DOHH2 (cell line): ENCODE results near the gene SCGB3A1.

Experiments used
- H3F3A ChIP-seq: fragments of 200-600 bp; sonication (generic), shearing (Covaris generic); 2 replicates; pipeline ENCODE4 v1.6.0; 2016; ENCODE audit warnings: antibody characterized with exemption, mild to moderate bottlenecking; ENCODE audit not compliant: control insufficient read depth, insufficient read depth
- H3K27ac ChIP-seq: fragments of 200-600 bp; sonication (generic); 2 replicates; pipeline ENCODE4 v1.5.1; 2014; ENCODE audit warnings: low read depth, mild to moderate bottlenecking, low read length, moderate library complexity
- H3K27me3 ChIP-seq: fragments of 200-600 bp; sonication (generic); 2 replicates; pipeline ENCODE4 v1.6.1; 2014; ENCODE audit warnings: mild to moderate bottlenecking, low read length, mixed read lengths; ENCODE audit not compliant: control insufficient read depth
- H3K36me3 ChIP-seq: fragments of 200-600 bp; sonication (generic); 2 replicates; pipeline ENCODE4 v1.6.1; 2014; ENCODE audit warnings: mild to moderate bottlenecking, low read length, moderate library complexity, mixed read lengths; ENCODE audit not compliant: control insufficient read depth
- H3K4me1 ChIP-seq: fragments of 200-600 bp; sonication (generic); 2 replicates; pipeline ENCODE4 v1.6.1; 2014; ENCODE audit warnings: mild to moderate bottlenecking, low read length, mixed read lengths; ENCODE audit not compliant: control insufficient read depth
- H3K4me2 ChIP-seq: fragments of 200-600 bp; sonication (generic); 2 replicates; pipeline ENCODE4 v1.6.0; 2014; ENCODE audit warnings: mild to moderate bottlenecking, low read length, moderate library complexity
- H3K4me3 ChIP-seq: fragments of 200-600 bp; sonication (generic); 2 replicates; pipeline ENCODE4 v1.5.1; 2014; ENCODE audit warnings: mild to moderate bottlenecking, low read length, mixed read lengths
- H3K79me2 ChIP-seq: fragments of 200-600 bp; sonication (generic); 2 replicates; pipeline ENCODE4 v1.6.1; 2014; ENCODE audit warnings: mild to moderate bottlenecking, low read length, mixed read lengths; ENCODE audit not compliant: control insufficient read depth
- H3K9me2 ChIP-seq: fragments of 200-600 bp; sonication (generic); replicated peaks from 2 replicates; pipeline ENCODE4 v1.6.1; 2014; ENCODE audit warnings: mild to moderate bottlenecking, low read length, mixed read lengths; ENCODE audit not compliant: control insufficient read depth
- H3K9me3 ChIP-seq: fragments of 200-600 bp; sonication (generic); 2 replicates; pipeline ENCODE4 v1.6.1; 2014; ENCODE audit warnings: antibody characterized with exemption, low read length, mixed read lengths; ENCODE audit not compliant: control insufficient read depth, insufficient read depth
- H4K20me1 ChIP-seq: fragments of 200-600 bp; sonication (generic); 2 replicates; pipeline ENCODE4 v1.6.0; 2014; ENCODE audit warnings: low read depth, mild to moderate bottlenecking, antibody characterized with exemption, low read length, moderate library complexity; ENCODE audit not compliant: control insufficient read depth, insufficient read depth
- EZH2phosphoT487 ChIP-seq: fragments of 200-600 bp; sonication (generic); IDR thresholded peaks from 2 replicates; pipeline ENCODE4 v1.6.1; 2017; ENCODE audit warnings: borderline replicate concordance, mild to moderate bottlenecking, antibody characterized with exemption, low read length, moderate library complexity, mixed read lengths
- TF ChIP-seq, protein P1 (sequence below): fragments of 200-600 bp; sonication (generic); IDR thresholded peaks from one replicate; pipeline ENCODE4 v1.5.1; 2014; ENCODE audit warnings: antibody characterized with exemption, mild to moderate bottlenecking, low read depth, low read length; ENCODE audit not compliant: poor library complexity, severe bottlenecking

The SCGB3A1 gene

DNA sequence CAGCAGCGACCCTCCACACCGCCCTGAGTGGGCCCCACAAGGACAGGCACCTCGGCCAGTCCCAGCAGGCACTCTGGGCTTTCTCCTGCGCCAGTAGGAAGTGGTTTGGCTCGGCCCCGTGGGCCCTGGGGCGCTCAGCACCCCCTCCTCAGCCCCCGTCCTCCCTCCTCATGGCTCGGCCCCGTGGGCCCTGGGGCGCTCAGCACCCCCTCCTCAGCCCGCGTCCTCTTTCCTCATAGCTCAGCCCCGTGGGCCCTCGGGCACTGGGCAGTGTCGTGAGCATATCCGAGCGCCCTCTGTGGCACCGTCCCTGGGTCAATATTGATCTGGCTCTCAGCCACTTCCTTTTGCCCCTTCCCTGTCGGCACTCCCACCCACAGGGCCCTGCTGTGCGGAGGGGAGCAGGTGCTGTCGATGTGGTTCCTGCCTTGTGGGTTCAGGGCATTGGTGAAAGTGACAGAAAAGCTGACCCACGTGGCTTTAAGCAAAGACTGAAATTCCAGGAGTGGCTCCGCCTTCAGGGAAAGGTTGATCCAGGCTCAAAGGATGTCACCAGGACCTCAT lies 5.5 kb upstream of the SCGB3A1 start:
- H3K27me3 ChIP-seq = no peaks in the 10 kb centered on the region
- H3K9me2 ChIP-seq = no peaks in the 10 kb centered on the region
- H3K36me3 ChIP-seq = no peaks in the 10 kb centered on the region
- TF ChIP-seq, protein P1, sequence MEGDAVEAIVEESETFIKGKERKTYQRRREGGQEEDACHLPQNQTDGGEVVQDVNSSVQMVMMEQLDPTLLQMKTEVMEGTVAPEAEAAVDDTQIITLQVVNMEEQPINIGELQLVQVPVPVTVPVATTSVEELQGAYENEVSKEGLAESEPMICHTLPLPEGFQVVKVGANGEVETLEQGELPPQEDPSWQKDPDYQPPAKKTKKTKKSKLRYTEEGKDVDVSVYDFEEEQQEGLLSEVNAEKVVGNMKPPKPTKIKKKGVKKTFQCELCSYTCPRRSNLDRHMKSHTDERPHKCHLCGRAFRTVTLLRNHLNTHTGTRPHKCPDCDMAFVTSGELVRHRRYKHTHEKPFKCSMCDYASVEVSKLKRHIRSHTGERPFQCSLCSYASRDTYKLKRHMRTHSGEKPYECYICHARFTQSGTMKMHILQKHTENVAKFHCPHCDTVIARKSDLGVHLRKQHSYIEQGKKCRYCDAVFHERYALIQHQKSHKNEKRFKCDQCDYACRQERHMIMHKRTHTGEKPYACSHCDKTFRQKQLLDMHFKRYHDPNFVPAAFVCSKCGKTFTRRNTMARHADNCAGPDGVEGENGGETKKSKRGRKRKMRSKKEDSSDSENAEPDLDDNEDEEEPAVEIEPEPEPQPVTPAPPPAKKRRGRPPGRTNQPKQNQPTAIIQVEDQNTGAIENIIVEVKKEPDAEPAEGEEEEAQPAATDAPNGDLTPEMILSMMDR = no peak
- TF ChIP-seq EZH2phosphoT487 = no peak
- H3K4me2 ChIP-seq = no peak overlapping the region
- no peaks in the 10 kb centered on the region for H3F3A ChIP-seq
- no peak overlapping the region for H3K27ac ChIP-seq
- H4K20me1 ChIP-seq = no peaks in the 10 kb centered on the region
- H3K79me2 ChIP-seq = no peaks in the 10 kb centered on the region
- no peaks in the 10 kb centered on the region for H3K4me1 ChIP-seq
- H3K9me3 ChIP-seq = no peaks in the 10 kb centered on the region
- H3K4me3 ChIP-seq = no peak overlapping the region

GRCh38 chr5:180596115-180596667 lies 4.9 kb upstream of the SCGB3A1 start:
- Histone ChIP-seq H3K4me1 (no peaks in the 10 kb centered on the region), H3K36me3 (no peaks in the 10 kb centered on the region), H3K27me3 (no peaks in the 10 kb centered on the region), H3K79me2 (no peaks in the 10 kb centered on the region), H3K4me2 (no peak overlapping the region), H3F3A (no peaks in the 10 kb centered on the region), H3K4me3 (no peak overlapping the region), H3K27ac (no peak overlapping the region), H3K9me3 (no peaks in the 10 kb centered on the region), H4K20me1 (no peaks in the 10 kb centered on the region), H3K9me2 (no peaks in the 10 kb centered on the region)
- no peak for TF ChIP-seq EZH2phosphoT487
- TF ChIP-seq, protein P1 = no peak

DNA sequence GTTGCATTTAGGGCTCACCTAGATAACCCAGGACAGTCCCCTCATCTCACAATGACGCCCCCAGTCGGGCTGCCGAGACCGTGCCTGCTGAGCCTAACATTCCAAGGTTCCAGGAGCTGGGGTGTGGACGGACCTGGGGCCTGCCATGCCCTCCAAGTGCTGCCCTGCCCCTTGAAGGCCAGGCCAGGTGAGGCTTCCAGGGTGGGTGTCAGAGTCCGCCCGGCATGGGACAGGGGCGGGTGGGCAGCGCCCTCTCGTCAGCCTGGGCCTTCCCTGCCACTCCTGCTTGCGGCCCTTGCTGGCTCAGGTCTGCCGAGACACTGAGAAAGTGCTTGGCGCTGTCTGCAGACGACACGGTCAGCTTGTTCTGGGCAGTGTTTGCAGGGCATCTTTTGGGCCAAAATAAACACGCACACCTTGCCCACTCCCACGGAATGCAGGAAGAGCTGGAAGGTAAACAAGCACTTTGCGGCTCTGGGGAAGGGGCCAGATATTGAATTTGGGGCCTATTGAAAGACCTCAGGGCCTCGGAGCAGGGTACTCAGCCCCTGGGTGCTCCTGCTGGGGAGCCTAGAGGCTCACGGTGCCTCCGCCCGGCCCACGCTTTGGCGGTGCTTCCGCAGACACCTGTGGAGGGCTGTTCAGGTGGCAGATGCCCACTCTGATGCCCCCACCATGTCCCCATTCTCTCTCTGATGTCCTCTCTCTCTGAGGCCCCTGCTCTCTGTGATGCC lies 4.2 kb upstream of the SCGB3A1 start:
- Histone ChIP-seq H3K27me3 (no peaks in the 10 kb centered on the region), H3K4me1 (no peaks in the 10 kb centered on the region)
- TF ChIP-seq, protein P1 = no peak
- no peak for TF ChIP-seq EZH2phosphoT487

More for the DNA sequence above, 4.2 kb upstream of the SCGB3A1 start:
- no peaks in the 10 kb centered on the region for H3K79me2 ChIP-seq
- H3K27ac ChIP-seq = no peak overlapping the region
- H3K4me3 ChIP-seq = no peak overlapping the region
- no peaks in the 10 kb centered on the region for H4K20me1 ChIP-seq
- H3K9me3 ChIP-seq = no peaks in the 10 kb centered on the region
- no peaks in the 10 kb centered on the region for H3K9me2 ChIP-seq
- H3K4me2 ChIP-seq = no peak overlapping the region
- H3F3A ChIP-seq = no peaks in the 10 kb centered on the region
- H3K36me3 ChIP-seq = no peaks in the 10 kb centered on the region
